Measurements from ENCODE around the gene RASSF7. TPM values are rescaled to one million over a fixed set of nuclear protein-coding genes. Genes with fewer than 3 reads are reported as not detected.
"Not testable (repeated sequence)": the region's sequence is repeated elsewhere in the genome, so short reads cannot be mapped to it uniquely, and the experiment has no call there.

RASSF7 gene, protein sequence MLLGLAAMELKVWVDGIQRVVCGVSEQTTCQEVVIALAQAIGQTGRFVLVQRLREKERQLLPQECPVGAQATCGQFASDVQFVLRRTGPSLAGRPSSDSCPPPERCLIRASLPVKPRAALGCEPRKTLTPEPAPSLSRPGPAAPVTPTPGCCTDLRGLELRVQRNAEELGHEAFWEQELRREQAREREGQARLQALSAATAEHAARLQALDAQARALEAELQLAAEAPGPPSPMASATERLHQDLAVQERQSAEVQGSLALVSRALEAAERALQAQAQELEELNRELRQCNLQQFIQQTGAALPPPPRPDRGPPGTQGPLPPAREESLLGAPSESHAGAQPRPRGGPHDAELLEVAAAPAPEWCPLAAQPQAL
- total RNA-seq, result 10 to 100 TPM; 24.6 to 29.4 TPM
- 38.1 to 67.6 reads per million in 2 donors for total RNA-seq

DNA sequence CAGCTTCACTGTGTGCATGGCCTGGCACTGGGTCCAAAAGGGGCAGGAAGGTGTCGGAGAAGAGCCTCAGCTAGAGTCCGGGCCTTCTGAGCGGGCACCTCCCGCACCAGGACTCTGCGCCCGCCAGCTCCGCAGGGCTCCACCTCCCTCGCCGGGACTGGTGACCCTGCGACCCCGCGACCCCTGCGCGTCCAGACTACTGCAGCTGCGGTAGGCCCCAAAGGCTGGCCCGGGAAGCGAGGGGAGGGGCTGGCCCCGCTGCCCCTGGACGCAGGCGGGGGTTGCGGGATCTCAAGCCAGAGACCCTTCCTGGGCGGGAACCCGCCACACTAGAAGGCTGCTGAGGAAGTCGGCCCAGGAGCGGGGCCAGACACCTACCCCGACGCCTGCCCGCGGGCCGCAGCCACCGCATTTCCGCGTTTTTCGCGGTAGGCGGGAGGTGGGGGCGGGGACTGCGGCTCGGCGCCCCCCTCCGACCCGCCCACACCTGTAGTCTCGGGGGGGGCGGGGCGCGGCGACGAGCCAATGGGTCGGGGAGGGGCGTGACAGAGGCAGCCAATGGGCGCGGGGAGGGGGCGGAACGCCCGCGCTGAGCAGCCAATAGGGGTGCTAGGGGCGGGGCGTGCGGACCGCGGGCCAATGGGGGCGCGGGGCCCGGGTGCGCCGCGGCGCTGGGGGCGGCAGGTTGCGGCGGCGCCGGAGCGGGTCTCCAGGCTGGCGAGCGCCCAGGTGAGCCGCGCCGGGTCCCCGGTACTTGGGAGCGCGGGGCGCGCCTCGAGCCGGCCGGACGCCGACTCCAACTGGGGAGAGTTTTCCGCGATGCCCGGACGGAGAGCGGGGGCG, at the start of gene RASSF7, which contains the start of gene LMNTD2:
RASSF7 (plus strand) TSS at position 666 of the 843 bp plus-strand sequence. CDS start 799 bp downstream, outside the sequence.
LMNTD2 (minus strand) TSS at position 434 of the 843 bp plus-strand sequence; CDS start at position 412, 22 bp downstream.
- ATAC-seq (peak; percentile 92), DNase-seq (peak; percentile 93 to 95 (median 94))
- H3K9me3 ChIP-seq (ENCODE audit: control insufficient read depth, low read length, poor library complexity, severe bottlenecking), result no peaks in the 10 kb centered on the region
- peaks cover 9% of the 10 kb centered on the region for H3K4me1 Mint-ChIP-seq
- H3K27ac Mint-ChIP-seq, result peak within 1 kb of the TSS; percentile 67
- H3K27me3 Mint-ChIP-seq, result no peaks in the 10 kb centered on the region
- peak within 1 kb of the TSS; percentile 95 for H3K4me3 Mint-ChIP-seq
- H3K36me3 Mint-ChIP-seq (ENCODE audit: low read depth), result no peaks in the 10 kb centered on the region

DNA sequence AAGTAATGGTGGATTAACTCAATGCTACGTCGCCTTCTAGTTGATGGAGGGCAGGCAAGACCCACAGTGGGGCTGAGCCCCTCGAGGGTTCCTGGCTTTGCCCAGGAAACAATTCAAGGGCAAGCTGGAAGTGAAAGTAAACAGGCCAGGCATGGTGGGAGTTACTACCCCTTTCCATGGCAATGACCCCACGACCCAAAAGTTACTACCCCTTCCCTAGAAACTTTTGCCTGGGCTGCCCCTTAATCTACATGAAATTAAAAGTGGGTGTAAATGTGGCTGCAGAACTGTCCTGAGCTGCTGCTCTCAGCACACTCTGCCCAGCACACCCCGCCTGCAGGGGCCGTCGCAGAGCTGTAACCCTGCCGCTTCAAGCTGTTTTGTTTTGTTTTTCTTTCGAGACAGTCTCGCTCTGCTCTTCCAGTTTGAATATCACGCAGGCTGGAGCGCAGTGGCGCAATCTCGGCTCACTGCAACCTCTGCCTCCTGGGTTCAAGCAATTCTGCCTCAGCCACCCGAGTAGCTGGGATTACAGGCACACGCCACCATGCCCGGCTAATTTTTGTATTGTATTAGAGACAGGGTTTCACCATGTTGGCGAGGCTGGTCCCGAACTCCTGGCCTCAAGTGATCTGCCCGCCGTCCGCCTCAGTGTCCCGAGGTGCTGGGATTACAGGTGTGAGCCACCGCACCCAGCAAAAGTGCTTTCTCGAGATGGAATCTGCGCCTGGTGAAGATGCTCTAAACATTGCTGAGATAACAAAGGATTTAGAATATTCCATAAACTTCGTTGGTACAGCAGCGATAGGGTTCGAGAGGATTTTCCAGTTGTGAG, 47.8 kb upstream of the RASSF7 start:
- no peak for DNase-seq
- no peak for ATAC-seq
- H3K36me3 Mint-ChIP-seq (ENCODE audit: low read depth), result no peaks in the 10 kb centered on the region
- H3K4me1 Mint-ChIP-seq, result no peaks in the 10 kb centered on the region
- no peaks in the 10 kb centered on the region for H3K9me3 ChIP-seq (ENCODE audit: control insufficient read depth, low read length, poor library complexity, severe bottlenecking)
- peak overlapping the region; percentile 43 for H3K4me3 Mint-ChIP-seq
- H3K27ac Mint-ChIP-seq, result no peak overlapping the region
- H3K27me3 Mint-ChIP-seq, result no peaks in the 10 kb centered on the region

DNA sequence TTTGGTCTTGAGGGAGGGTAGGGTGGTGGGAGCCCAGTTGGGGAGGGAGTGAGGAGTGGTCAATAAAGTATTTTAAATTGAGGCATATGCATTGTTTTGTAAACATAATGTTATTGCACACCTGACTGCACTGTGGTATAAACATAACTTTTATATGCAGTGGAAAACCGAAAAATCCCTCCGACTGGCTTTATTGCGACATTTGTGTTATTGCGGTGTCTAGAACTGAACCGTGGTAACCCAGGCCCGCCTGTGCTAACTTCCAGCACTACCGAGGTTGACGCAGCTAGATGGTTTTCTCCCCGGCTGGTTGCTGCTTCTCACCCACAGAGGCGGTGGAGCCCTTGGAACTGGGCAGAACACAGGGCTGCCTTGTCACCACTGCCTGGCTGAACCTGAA, 46.2 kb upstream of the RASSF7 start:
- H3K27me3 Mint-ChIP-seq, result no peaks in the 10 kb centered on the region
- DNase-seq (no peak), ATAC-seq (no peak)

DNA sequence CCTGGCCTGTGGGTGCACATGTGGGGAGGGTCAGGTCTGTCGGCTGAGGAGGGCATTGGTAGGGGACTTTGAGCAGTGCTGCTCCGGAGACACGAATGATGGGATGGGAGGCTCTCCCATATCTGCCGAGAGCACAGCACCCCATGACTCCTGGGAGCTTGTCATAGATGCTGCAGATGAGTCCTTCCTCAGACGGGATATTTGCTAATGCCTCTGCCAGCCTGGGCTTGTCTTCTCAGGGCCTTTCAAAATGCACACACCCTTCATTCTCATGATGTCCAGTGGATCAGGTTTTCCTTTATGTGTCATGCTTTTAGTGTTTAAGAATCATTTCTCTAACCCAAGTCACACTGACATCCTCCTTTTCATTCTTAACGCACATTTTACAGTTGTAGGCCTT, 45.6 kb upstream of the RASSF7 start:
- Mint-ChIP-seq H3K4me1 (peaks cover 2% of the 10 kb centered on the region), H3K36me3 (ENCODE audit: low read depth) (no peaks in the 10 kb centered on the region), H3K4me3 (no peak overlapping the region), H3K27me3 (no peaks in the 10 kb centered on the region), H3K27ac (peak overlapping the region; percentile 49)
- ATAC-seq (no peak), DNase-seq (no peak)
- H3K9me3 ChIP-seq (ENCODE audit: control insufficient read depth, low read length, poor library complexity, severe bottlenecking), result no peaks in the 10 kb centered on the region

More for the DNA sequence above, 46.2 kb upstream of the RASSF7 start:
- H3K4me3 Mint-ChIP-seq, result no peak overlapping the region
- no peaks in the 10 kb centered on the region for H3K9me3 ChIP-seq (ENCODE audit: control insufficient read depth, low read length, poor library complexity, severe bottlenecking)
- peaks cover 2% of the 10 kb centered on the region for H3K4me1 Mint-ChIP-seq
- H3K36me3 Mint-ChIP-seq (ENCODE audit: low read depth), result no peaks in the 10 kb centered on the region
- peak overlapping the region; percentile 49 for H3K27ac Mint-ChIP-seq

DNA sequence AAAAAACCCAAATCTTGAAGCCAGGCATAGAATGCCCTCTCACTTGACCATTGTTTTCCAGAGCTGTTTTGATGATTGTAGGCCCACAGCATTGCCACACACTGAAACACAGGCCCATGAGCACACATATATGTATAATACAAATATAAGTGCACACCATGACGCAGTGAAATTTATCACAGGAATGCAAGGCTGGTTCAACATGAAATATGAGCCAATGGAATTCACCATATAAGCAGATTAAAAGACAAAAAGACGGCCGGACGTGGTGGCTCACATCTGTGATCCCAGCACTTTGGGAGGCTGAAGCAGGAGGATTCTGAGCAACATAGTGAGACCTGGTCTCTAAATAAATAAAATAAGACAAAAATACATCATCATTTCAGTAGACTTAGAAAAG, 44.4 kb upstream of the RASSF7 start:
- no peak overlapping the region for H3K27ac Mint-ChIP-seq
- H3K36me3 Mint-ChIP-seq (ENCODE audit: low read depth), result no peaks in the 10 kb centered on the region
- H3K4me3 Mint-ChIP-seq, result no peak overlapping the region
- H3K9me3 ChIP-seq (ENCODE audit: control insufficient read depth, low read length, poor library complexity, severe bottlenecking), result no peaks in the 10 kb centered on the region
- DNase-seq (no peak), ATAC-seq (no peak)
- H3K4me1 Mint-ChIP-seq, result peaks cover 2% of the 10 kb centered on the region
- no peaks in the 10 kb centered on the region for H3K27me3 Mint-ChIP-seq

DNA sequence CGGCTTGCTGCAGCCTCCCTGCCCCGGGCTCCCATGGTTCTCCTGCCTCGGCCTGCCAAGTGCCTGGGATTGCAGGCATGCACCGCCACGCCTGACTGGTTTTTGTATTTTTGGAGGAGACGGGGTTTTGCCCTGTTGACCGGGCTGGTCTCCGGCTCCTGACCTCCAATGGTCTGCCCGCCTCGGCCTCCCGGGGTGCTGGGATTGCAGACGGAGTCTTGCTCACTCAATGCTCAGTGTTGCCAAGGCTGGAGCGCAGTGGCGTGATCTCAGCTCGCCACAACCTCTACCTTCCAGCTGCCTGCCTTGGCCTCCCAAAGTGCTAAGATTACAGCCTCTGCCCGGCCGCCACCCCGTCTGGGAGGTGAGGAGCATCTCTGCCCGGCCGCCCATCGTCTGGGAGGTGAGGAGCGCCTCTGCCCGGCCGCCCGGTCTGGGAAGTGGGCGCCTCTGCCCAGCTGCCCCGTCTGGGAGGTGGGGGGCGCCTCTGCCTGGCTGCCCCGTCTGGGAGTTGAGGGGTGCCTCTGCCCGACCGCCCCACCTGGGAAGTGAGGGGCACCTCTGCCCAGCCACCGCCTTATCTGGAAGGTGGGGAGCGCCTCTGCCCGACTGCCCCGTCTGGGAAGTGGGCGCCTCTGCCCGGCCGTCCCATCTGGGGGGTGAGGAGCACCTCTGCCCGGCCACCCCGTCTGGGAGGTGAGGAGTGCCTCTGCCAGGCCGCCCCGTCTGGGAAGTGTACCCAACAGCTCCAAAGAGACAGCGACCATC, 43.7 kb upstream of the RASSF7 start:
- not testable (repeated sequence) for H3K27me3 Mint-ChIP-seq; DNase-seq; H3K4me1 Mint-ChIP-seq; H3K9me3 ChIP-seq (ENCODE audit: control insufficient read depth, low read length, poor library complexity, severe bottlenecking); ATAC-seq; H3K4me3 Mint-ChIP-seq; H3K36me3 Mint-ChIP-seq (ENCODE audit: low read depth); H3K27ac Mint-ChIP-seq

DNA sequence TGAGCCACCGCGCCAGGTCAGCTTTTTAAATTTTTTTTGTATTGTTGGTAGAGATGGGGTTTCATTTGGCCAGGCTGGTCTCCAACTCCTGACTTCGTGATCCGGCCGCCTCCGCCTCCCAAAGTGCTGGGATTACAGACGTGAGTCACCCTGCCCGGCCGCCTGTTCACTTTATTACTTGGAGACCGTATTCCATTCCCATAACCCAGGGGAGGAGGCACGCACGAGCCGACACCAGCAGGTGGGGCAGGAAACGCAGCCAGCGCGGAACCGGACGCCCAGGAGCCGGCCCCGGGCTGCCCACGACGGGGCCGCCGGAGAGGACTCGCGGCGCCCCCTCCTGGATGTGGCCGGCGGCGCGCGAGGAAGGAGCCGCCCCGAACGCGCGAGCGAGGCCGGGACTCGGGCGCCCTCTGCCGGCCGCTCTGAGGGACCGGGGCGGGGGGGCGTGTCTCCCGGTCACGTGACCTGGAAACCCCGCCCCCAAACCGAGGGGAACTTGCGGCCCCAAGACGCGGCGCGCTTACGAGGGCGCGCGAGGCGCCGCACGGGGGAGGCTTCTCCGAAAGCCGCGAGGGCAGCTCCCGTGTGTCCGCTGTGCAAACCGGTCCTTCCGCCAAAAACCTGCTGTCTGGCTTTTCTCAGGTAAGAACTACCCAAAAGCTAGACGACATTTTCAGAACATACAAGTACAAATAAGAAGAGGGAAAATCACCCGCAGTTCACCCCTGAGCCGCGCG, 42.1 kb upstream of the RASSF7 start:
- DNase-seq, result peak; percentile 84 to 93 (median 86)
- Mint-ChIP-seq H3K4me1 (peaks cover 2% of the 10 kb centered on the region), H3K27ac (peak overlapping the region; percentile 8), H3K36me3 (ENCODE audit: low read depth) (no peaks in the 10 kb centered on the region), H3K27me3 (no peaks in the 10 kb centered on the region), H3K4me3 (peak overlapping the region; percentile 76)
- H3K9me3 ChIP-seq (ENCODE audit: control insufficient read depth, low read length, poor library complexity, severe bottlenecking), result no peaks in the 10 kb centered on the region
- peak; percentile 96 for ATAC-seq

DNA sequence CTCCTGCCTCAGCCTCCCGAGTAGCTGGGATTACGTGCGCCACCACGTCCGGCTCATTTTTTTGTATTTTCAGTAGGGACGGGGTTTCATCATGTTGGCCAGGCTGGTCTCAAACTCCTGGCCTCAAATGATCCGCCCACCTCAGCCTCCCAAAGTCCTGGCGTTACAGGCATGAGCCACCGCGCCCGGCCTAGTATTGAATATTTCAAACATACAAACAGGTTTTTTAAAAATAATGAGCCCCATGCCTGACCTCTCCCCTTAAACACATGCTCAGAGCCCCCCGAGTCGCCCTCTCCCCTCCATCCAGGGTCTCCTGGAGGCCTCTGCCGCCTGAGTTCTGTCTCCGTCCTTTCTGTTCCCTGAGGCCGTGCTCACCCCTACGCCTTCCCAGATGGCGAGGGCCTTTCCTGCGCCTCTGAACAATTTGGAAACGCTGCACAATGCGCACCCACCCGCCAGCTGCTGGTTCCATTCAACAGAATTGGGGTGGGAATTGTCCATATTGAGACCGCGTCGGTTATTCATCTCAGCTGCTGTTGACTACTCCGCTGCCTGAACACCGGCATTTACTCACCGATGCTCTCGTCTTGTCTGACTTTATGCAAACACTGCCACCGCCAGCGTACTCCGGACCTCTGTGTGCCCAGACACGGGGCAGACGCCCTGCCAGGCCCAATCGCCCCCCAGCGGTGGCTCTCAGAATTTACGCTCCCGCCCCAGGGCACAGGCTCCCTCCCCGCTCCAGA, 40.2 kb upstream of the RASSF7 start:
- Mint-ChIP-seq H3K27ac (peak overlapping the region; percentile 51), H3K4me1 (peaks cover 2% of the 10 kb centered on the region), H3K4me3 (no peak overlapping the region), H3K36me3 (ENCODE audit: low read depth) (no peaks in the 10 kb centered on the region), H3K27me3 (no peaks in the 10 kb centered on the region)
- H3K9me3 ChIP-seq (ENCODE audit: control insufficient read depth, low read length, poor library complexity, severe bottlenecking), result no peaks in the 10 kb centered on the region
- ATAC-seq (no peak), DNase-seq (no peak)

DNA sequence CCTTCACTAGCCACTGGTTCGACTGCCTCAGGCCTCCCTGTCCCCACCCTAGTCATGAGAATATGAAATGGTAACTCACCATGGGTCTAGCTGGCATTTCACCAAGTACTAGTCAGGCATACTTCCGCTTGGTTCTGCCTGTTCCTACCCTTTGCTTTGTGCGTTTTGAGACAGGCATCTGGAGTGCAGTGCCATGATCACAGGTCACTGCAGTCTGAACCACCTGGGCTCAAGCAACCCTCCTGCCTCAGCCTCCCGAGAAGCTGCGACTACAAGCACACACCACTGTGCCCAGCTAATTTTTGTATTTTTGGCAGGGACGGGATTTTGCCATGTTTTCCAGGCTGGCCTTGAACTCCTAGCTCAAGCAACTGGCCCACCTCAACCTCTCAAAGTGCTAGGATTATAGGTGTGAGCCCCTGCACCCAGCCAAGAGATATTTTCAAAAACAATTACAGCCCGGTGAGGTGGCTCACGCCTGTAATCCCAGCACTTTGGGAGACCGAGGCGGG, 39.5 kb upstream of the RASSF7 start:
- ATAC-seq, result no peak
- Mint-ChIP-seq H3K4me1 (peaks cover 2% of the 10 kb centered on the region), H3K4me3 (no peak overlapping the region), H3K36me3 (ENCODE audit: low read depth) (no peaks in the 10 kb centered on the region), H3K27me3 (no peaks in the 10 kb centered on the region), H3K27ac (peak overlapping the region; percentile 51)
- no peaks in the 10 kb centered on the region for H3K9me3 ChIP-seq (ENCODE audit: control insufficient read depth, low read length, poor library complexity, severe bottlenecking)
- DNase-seq, result no peak

DNA sequence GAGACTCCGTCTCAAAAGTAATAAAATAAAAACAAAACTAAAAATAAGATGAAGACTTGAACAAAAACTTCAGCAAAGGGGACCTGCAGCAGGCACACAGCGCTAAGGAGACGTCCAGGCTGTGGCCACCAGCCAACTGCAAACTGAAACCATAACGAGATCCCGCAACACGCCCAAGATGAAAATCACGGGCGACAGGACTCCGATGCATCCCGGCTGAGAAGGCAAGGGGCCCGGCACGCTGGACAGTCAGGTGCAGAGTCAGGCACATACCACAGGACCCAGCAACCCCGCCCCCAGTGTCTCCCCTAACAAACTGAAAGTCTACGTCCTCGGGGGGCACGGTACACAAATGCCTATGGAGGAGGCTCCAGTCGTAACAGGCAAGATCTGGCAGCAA, 34.6 kb upstream of the RASSF7 start:
- Mint-ChIP-seq H3K27ac (no peak overlapping the region), H3K36me3 (ENCODE audit: low read depth) (no peaks in the 10 kb centered on the region), H3K27me3 (no peaks in the 10 kb centered on the region), H3K4me1 (no peaks in the 10 kb centered on the region), H3K4me3 (no peak overlapping the region)
- DNase-seq (no peak), ATAC-seq (no peak)
- no peaks in the 10 kb centered on the region for H3K9me3 ChIP-seq (ENCODE audit: control insufficient read depth, low read length, poor library complexity, severe bottlenecking)

DNA sequence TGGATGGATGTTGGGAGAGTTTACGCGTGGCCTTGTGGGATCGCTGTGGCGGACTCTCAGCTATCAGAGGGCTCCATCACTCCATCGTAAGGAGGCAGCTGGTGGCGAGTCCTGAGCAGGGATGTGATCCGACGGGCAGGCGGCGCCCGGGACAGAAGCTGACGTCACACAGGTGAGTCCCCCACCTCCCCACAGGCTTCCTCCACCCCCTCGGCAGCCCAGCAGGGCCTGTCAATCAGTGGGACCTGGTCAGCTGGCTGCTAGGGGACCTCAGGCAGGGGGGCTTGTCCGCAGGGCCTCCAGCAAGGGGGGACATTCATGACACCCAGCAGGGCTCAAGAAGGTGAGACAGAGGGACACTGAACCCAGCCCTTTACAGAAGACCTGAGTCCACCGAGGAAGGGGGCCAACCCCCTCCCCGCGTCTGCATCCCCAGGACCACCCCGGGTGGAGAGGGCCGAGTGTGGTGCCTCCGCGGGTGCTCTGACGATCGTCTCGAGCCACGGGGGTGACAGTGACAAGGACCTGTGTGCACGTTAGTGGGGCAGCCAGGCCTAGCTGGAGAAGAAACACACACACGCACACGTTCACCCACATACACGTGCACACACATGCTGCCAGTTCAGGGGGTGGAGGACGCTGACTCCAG, 32.5 kb upstream of the RASSF7 start:
- Mint-ChIP-seq H3K27ac (no peak overlapping the region), H3K27me3 (no peaks in the 10 kb centered on the region), H3K4me3 (no peak overlapping the region), H3K36me3 (ENCODE audit: low read depth) (no peaks in the 10 kb centered on the region), H3K4me1 (no peaks in the 10 kb centered on the region)
- ATAC-seq (no peak), DNase-seq (no peak)
- H3K9me3 ChIP-seq (ENCODE audit: control insufficient read depth, low read length, poor library complexity, severe bottlenecking), result no peaks in the 10 kb centered on the region

All from T-helper 17 cell (primary cell).